Embryonic facial prominence (tissue), 1 donor: ENCODE results near the gene COL18A1.

Experiments
- DNase-seq: peaks from one replicate; pipeline ENCODE4 v3.0.0-alpha.2; 2016; ENCODE audit errors: extremely low spot score

The COL18A1 gene

DNA sequence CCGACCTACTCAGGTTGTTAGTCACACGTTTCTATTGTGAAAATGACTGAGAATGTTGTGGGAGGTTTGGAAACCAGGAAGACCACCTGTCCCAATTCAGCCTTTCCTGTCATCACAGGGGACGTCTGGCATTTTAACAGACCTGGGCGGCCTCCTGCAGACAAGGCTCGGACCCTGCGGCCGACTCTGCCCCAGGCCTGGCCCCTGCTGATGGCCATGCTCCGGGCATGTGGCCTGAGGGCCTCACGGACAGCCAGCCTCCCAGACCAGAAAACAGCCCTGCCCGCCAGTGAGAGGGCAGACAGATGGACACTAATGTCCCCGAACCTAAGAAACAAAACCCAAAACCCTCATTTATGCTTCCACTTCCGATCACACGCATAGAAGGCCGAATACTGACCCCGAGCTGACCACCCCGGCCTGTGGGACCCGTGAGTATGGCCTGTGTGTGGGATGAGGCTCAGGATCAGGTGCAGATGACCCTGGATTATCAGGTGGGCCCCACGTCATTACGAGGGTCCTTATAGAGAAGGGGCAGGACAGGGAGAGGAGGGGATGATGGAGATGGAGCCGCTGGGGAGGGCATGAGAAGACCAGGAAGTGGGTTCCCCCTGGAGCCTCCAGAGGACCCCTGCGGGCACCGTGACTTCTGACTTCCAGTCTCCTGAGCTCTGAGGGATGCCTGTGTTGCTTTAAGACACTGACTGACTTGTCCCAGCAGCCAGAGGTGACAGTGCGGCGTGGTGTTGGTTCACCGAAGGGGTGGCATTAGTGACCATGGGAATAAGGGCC is 9.6 kb downstream of the COL18A1 start:
- no peak for DNase-seq

DNA sequence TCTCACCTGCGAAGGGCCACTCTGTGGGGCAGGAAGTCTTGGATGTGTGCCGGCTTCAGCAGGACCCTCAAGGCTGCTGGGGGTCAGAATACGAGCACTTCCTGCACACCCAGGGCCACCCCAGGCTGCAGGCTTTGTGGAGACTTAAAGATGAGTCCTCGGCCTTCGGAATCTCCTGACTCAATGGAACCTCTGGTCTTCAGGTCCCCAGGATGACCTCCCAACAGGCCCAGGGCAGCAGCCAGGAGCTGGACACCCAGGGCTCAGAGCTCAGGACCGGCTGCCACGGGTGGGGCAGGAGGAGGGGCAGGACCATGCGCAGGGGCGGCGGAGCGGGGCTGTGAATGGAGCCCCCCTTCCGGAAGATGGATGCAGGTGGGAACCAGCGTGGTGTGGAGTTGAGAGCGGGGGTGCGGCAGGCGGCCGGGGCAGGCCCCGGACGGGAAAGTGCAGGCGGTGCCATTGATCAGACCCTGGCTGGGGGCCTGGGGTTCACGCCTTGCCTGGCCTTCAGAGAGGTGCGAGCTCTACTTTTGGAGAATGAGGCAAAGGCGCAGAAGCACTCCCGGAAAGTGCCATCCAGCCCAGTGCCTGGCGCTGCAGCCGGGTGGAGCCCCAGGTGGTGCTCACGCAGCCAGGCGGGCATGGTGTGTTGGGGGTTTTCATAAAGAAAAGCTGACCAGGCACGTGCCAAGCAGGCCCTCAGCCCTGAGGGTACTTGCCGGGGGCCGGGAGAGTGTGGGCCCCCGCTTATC is 10.4 kb downstream of the COL18A1 start:
- no peak for DNase-seq

DNA sequence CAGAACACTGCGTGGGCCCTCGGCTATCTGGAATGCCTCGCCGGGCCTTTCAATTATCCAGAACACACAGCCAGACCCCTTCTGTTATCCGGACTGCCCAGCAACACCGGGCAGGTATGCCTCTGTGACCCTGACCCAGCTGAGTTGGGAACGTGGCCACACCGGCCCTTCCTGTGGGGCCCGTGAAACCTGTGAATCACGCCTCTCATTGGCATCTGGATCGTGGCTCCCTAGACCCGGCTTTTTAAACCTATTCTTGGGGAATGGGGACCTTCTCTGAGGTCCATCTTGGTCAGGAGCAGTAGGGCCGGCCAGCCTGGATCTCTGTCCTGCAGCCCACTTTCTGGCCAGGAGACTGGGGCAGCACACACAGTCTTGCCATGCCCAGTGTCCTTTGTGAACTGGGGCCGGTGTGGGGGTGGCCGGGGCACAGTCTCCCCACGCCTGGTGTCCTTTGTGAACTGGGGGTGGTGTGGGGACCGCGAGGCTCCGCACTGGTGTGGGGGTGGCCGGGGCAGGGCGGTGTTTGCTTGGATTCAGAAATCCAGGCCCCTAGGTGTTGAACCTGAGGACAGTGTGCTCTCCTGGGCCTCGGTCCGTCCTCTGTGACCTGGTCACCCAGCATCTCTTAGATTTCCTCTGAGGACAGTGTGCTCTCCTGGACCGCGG is 11.1 kb downstream of the COL18A1 start:
- DNase-seq = no peak

DNA sequence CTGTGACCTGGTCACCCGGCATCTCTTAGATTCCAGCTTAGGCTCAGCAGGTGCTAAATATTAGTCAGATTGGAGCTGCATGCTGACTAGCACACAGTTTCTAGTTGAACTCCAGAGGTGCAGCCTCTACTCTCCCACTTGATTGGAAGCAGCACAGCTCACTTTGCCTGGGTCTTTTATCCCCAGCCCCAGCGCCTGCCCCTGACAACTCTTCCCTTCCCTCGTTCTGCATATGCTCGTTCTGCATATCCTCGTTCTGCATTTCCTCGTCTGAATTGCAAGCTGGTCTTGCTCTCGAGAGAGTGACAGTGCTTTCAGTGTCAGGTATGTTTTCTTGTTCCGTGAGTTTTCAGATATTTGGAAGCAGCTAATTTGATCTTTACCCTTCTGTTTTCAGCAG is 11.7 kb downstream of the COL18A1 start:
- no peak for DNase-seq

DNA sequence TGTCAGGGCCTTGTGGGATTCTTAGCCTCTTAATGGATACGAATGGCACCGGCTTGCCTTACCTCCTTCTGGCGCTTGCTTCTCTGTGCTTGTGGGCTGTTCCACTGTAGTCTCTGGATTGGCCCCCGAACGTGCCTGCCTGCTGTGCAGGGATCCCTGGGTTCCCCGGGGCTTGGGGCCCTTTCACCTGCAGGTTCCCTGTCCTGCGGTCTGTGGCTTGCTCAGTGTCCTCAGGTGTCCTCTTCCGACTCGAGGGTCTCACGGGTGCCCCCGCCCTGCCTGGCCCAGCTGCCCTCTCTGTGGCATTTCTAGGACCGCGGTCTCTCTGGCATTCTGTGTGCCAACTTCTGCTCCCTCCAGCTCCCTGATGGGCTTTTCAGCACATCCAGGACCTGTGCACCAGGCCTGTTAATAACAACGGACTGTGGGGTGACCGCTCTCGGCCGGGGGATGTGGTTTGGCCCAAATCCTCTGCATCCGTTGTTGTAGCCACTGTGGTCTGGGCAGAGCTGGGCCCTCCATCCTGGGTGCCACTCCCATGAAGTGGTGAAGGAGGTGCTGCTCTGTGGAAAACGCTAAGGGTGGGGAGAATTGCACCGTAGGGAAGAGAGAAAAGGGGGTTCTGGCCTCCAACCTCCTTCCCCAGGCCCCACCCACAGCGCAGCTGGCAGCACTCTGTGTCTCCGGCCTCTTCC is 12.4 kb downstream of the COL18A1 start:
- DNase-seq = no peak

DNA sequence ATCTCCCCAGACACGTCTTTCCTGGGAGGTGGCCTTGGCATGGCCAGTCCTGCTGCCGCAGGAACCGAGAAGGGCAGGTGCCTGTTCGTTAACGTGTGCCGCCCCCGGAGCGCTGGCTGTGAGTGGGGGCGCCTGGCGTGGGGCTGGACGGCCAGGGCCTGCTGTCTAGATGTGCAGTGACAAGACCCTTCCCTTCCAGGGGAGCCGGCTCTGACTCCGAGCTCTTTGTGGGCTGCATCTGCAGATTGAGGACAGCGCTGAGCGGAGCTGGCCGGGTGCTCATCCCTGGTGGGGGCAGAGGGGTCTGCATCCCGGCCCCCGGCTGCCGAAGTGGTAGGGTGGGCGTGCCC is 13.0 kb downstream of the COL18A1 start:
- no peak for DNase-seq

DNA sequence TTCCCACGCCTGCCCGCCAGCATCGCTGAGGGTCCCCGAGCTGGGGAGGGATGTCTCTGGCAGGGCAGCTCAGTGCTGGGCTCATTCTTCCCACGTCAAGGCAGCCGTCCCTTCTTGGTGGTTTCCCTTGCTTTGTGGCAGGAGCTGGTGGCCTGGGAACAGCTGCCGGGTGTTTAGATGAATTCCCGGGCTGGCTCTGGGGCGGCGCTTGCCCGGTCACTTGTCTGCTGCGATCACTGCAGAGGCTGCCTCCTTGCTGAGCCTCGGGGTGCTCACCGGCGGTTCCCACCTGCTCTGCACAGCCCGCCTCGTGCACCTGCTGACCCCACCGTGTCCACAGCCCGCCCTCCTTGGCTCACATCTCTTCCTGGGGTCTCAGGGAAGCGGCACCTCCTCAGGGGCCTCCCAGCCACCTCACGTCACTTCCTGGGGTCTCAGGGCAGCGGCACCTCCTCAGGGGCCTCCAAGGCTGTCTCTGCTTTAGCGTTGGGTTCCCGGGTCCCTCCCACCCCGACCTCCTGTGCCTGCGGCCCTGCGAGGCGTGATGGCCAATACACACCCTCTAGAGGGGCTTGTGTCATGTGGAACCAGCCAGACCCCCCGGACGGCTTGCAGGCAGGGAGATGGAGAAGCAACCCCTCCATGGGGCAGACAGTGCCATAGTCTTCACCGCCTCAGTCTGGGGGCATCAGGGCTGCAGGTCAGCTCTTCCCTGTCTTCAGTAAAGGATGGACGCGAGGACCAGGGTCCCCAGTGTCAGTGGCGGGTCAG is 13.5 kb downstream of the COL18A1 start:
- DNase-seq = no peak

DNA sequence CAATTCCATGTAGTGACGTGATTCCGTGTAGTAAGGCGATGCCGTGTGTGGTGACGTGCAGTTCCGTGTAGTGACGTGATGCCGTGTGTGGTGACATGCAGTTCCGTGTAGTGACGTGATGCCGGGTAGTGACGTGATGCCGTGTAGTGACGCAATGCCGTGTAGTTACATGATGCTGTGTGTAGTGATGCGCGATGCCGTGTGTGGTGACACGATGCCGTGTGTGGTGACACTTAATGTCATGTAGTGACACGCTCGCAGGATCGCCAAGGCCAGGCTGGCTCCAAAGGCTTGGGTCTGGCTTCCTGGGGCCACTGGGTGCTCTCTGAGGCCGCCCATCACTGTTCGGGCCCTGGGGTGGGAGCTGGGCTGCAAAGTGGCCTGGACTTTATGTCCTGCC is 14.2 kb downstream of the COL18A1 start:
- DNase-seq = no peak

DNA sequence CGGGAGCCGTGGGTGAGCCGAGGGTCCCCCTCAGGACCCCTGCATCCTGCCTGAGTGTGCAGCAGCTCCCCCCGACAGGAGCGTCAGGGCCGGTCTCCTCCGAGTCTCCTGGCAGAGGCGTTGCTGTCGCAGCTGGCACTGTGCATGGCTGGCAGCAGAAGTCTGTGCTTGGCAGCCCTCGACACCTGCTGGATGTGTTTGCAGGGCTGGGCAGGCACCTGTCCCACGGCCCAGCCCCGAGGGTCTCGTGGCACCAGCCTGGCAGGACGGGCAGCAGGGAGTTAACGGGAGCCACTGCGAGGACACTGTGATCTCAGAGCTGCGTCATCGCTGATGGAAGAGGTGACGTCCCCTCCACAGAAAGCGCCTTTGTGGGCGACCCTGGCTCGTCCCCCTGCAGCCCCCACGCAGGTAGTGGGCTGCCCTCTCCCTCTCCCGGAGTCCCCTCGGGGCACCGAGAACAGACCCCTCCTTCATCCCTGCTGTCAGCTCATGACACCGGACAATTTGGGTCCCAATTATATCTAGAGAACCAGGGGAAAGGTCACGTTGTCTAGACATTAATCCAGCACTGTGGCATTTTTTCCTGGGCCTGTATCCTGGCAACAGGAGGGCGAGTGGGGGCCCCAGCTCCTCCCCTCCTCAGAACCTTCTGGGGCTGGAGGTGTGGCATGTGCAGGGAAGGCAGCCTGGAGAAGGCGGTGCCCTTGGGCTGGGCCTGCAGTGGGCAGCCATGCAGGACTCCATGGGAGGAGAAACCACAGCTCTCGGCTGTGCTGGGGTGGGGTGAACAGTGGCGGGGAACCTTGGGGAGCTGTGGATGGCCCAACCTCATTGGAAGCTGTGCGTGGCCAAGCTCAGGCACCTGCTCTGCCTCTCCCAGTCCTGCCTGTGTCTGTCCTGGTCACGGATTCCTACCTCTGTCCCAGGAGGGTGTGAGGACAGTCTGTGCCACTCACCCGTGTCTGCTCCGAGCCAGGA is 15.4 kb downstream of the COL18A1 start:
- DNase-seq = no peak

DNA sequence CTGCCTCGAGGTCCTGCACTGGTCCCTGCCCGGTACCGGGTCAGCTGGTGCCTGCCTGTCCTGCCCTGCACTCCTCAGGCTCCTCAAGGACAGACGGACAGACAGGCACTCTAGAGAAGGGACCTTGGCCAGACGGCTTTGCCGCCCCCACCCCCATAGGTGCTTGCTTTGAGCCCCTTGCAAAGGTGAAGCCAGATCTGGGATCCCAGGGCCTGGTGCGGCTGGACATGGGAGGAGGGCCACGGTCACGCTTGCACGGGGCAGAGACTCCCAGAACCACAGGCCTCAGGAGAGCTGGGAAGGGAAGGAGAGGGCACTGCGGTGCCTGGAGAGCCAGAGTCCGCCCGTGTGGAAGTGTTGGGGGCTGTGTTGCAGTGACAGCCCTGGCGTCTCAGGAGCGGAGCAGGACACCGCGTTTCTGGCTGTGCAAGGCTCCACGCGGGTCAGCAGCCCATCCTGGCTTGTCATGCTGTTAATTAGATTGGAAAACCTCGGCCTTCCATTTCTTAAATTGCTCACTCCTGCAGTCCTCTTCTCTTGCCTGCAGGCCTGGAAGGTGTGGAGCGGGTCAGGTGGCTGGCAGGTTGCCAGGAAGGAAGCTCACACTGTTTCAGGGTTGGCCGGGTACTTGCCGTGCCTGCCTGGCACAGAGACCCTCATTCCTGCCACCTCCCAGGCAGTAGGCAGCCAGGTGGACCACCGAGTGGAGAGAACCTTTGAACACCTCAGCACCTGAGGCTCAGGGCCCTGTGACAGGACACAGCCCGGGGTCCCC is 16.3 kb downstream of the COL18A1 start:
- no peak for DNase-seq

DNA sequence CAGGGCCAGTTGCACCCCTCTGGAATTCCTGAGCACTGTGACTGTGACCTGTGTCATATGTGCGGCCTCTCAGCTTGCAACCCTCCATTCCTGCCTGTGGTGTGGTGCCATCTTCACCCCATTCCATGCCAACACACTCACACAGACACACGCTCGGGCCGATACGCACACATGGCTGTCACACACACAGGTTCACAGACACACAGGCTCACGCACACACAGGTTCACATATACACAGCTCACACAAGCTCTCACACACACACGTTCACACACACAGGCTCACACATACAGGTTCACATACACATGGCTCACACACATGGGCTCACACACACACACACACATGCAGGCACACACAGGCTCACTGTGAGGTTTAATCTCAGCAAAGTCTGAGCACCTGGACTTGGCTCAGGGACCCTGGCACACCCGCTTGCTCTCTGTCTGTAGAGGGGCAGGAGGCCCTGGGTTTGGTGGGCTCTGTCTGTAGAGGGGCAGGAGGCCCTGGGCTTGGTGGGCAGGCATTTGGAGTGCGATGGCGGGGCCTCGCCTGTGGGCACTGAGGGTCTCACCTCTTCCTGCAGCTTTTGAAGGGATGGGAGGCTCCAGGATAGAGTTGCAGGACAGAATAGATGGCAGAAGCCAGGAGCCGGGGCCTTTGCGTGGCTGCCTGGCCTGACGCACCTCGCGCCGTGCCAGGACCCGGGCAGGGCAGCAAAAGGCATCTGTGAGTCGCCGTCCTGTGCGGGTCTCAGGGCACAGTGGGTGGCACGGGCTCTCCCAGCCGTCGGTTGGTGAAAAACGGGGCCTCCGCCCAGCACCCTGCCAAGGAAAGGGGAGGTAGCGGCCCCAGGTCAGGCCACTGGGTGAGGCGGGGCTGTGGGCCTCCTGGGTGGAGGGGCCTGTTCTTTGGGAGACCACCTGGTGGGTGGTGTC is 17.1 kb downstream of the COL18A1 start:
- no peak for DNase-seq

DNA sequence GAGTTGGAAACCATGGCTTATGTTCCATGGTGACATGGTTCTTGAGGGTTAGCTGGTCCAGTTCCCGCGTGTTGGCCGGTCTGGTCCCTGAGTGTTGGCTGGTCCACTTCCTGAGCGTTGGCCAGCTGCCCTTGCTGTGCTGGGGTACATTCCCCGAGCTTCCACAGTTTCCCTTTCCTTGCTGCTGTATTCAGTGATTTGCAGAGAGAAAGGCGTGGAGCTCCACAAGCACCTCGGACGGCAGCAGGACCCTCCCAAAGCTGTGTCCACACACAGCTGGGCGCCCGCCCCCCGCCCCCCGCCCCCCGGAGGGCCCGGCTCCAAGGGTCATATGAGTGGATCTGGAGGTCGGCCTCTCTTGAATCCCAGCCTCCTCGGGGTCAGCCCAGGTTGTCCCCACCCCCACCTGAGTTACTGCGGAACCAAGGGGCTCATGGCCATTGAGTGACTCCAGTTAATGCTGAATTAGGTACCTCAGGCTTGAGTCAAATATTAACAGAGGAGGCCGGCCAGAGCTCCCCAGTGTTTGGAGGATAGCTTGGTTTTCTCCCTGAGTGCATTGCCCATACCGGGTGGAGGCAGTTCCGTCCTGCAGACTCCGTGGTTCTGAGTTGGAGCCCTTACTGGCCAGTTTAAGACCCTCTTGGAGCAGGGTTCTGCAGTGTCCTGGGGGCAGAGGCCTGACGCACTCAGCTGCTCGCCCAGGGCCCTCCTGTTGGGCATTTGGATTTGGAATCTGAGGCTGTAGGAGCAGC is 18.4 kb downstream of the COL18A1 start:
- no peak for DNase-seq

DNA sequence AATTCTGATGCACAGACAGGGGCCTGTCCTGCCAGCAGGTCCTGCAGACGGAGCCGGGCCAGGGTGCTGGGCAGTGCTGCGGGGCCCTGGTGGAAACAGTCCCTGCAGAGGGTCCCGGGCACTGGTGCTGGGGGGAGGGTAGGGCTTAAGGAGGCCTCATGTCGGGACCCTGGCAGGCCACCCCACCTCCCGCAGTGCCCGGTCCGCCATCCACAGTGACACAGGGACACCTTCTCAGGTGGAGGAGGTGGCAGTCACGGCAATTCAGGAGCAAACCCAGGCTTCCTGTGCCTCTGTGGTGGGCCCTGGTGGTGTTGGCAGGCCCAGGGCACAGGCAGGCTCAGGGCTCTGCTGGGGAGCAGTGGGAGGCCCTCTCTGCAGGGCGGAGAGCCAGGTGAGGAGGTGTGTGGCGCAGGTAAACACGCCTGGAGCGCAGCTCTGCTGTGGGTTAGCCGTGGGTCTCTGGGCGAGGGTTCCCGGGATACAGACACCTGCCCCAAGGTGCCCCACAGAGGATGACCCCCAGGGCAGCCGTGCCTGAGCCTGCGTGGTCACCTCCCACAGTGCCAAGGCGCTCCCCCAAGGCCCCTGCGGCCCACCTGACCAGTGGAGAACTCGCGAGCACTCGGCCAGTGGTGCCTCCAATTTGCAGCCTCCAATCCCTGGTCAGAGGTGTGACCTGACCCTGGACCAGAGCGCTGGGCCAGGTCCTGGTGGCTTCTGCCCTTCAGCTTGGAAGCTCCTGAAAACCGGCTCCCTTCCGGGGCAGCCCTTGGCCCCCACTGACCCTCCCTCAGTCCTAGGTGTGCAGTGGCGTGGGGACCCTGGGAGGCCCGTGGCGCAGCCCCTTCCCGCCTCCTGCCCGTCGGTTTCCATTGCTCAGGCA is 19.2 kb downstream of the COL18A1 start:
- DNase-seq = no peak

DNA sequence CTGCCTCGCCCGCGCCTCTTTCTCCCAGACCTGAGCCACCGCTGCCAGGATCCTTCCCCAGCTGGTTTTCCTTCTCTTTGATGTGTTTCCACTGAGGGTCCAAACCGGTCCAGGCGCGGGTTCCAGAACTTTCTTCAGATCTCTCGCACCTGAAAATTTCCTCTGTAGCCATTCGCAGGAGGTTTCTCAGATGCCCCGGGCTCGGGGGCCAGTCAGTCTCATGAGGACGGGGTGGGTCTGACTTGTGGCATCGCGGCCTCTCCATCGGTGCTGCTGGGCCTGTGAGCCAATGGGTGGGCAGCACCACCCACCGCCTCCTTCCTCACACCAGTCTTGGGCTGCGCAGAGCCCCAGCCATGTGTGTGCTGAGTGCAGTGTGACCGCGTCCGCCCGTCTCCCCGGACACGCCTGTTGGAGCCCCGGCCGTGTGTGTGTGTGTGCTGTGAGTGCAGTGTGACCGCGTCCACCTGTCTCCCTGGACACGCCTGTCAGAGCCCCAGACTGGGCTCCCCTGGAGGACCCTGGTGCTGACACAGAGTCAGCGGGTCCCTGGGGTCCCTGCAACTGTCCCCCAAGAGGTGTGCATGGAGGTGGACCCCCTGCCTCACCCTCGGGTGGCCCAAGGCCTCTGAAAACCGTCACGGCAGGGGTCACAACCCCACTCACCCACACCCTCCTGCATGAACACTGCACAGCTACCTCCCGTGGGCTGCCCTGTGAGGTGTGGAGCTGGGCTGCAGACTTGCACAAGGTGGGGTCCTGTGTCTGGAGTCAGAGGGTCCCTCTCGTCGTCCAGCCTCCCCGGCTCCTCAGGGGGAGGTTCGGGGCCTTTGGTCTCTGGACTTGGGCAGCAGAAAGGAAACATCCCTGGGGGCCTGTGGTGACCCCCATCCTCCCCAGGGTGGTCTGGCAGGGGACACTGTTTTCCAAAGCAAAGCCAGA is 20.2 kb downstream of the COL18A1 start:
- DNase-seq = no peak
